Measurements from ENCODE around the gene PPP2R3A.

DNA sequence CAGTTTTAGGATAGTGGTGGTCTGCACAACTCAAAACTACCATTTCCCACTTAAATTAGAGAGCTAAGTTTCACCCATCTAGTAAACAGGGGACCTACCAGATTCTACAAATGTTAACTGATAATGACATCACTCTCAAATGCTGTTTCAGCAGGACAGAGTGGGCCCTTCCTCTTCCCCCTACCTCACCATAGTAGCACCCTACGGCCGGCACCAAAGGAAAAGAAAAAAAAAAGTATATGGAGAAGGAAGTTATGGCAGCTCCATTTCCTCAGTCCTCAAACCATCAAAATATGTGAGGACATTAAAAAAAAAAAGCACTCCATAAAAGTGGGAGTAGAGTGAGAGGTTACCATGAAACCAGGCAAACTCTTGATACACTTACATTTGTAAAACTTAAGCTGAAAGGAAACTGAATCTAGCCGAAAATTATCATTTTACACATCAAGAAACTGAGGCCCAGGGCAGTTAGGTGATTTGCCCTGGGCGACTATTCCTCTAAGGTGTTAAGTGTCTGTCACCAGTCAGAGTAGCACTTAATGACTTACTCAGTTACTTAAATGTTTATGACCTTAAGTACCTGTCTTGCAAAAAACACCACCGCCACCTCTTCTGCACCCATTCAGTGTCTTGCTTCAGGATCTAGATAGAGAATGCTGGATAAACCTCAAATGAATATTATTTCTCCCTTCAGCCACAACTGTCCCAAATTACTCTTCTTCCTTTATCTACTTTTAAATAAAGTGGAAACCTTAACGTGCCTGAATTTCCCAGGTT lies 227.9 kb downstream of the PPP2R3A start:
- TF ChIP-seq GATA3 (IDR thresholded peaks at IDR 0.05; ENCODE audit: low read depth, low read length) (no peak), GATA2 (IDR thresholded peaks at IDR 0.05; ENCODE audit: low read depth, low read length) (no peak)
